C4-2B (cell line): ENCODE data around the gene LNX2.
"Not testable (repeated sequence)": the region's sequence is repeated elsewhere in the genome, so short reads cannot be mapped to it uniquely, and the experiment has no call there.

ENCODE experiments used
- H3K27ac ChIP-seq: fragments of 450-650 bp; 2 replicates; pipeline ENCODE4 v1.5.1; 2017
- ZFX ChIP-seq: fragments of 450-650 bp; IDR thresholded peaks from 2 replicates; pipeline ENCODE4 v1.6.1; 2017
- TF ChIP-seq, protein P1 (sequence below): fragments of 450-650 bp; conservative IDR thresholded peaks from 2 replicates; pipeline ENCODE4 v1.5.1; 2017; ENCODE audit warnings: mild to moderate bottlenecking

Gene LNX2

DNA sequence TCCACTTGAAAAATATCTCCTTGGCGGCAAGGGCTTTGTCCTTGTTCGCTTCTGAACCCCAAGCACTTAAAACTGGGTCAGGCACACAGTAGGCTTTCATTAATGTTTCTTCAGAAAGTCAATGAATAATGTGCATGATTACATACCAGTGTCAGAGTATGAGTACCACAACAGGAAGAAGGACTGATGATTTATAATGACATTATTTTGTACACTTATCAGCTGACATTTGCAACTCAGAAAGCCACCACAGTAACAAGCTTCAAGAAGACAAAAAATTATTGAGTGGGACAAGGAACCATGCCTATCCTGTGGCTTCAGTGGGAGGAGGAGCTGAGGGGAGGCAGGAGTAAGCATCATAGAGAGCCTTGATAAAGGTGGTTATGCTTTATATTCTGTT is 11.3 kb upstream of the LNX2 start:
- TF ChIP-seq, protein P1, sequence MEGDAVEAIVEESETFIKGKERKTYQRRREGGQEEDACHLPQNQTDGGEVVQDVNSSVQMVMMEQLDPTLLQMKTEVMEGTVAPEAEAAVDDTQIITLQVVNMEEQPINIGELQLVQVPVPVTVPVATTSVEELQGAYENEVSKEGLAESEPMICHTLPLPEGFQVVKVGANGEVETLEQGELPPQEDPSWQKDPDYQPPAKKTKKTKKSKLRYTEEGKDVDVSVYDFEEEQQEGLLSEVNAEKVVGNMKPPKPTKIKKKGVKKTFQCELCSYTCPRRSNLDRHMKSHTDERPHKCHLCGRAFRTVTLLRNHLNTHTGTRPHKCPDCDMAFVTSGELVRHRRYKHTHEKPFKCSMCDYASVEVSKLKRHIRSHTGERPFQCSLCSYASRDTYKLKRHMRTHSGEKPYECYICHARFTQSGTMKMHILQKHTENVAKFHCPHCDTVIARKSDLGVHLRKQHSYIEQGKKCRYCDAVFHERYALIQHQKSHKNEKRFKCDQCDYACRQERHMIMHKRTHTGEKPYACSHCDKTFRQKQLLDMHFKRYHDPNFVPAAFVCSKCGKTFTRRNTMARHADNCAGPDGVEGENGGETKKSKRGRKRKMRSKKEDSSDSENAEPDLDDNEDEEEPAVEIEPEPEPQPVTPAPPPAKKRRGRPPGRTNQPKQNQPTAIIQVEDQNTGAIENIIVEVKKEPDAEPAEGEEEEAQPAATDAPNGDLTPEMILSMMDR: no peak
- no peak for TF ChIP-seq ZFX
- no peak overlapping the region for H3K27ac ChIP-seq

DNA sequence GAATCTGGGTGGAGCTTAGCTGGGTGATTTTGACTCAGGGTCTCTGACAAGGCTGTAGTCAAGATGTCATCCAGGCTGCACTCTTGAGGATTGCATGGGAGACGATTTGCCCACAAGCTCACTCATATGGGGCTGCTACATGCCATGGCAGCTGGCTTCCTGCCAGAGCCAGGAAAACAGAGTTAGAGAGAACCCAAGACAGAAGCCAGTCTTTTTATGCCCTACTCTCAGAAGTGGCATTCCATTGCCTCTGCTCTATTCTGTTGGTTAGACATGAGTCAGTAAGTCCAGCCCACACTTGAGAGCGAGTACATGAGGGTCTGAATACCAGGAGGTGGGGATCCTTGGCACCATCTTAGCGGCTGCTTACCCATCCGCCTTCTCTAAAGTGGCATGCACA is 10.8 kb upstream of the LNX2 start:
- H3K27ac ChIP-seq: no peak overlapping the region
- TF ChIP-seq, protein P1: no peak
- TF ChIP-seq ZFX: no peak

DNA sequence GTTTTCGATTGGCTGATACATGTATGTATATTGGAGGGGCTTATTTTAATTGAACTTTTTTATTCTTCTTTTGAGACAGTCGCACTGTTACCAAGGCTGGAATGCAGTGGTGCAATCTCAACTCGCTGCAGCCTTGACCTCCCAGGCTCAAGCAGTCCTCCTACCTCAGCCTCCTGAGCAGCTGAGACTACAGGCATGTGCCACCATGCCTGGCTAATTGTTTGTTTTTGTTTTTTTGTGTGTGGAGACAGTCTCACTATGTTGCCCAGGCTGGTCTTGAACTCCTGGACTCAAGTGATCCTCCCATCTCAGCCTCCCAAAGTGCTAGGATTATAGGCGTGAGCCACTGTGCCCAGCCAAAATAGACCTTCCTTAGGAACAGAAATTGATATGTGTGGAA is 8.4 kb upstream of the LNX2 start:
- H3K27ac ChIP-seq: not testable (repeated sequence)

DNA sequence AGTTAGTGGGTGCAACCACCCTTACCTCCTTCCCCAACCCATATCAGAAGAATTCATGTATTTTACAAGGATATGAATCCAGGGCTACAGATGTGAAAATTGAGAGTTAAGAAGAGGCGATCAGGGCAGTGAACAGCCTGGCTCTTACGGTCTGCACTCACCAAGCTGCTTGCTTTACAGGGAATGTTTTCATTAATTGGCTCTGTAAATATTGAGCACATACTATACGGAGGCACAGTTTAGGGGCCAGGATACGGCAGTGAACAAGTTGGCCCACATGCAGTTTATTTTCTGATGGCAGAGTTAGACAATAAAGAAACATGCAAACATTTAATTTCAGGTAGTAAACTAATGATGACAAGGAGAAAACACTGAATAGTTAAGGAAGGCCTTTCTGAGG is 7.8 kb upstream of the LNX2 start:
- no peak overlapping the region for H3K27ac ChIP-seq
- TF ChIP-seq, protein P1: no peak
- TF ChIP-seq ZFX: no peak

DNA sequence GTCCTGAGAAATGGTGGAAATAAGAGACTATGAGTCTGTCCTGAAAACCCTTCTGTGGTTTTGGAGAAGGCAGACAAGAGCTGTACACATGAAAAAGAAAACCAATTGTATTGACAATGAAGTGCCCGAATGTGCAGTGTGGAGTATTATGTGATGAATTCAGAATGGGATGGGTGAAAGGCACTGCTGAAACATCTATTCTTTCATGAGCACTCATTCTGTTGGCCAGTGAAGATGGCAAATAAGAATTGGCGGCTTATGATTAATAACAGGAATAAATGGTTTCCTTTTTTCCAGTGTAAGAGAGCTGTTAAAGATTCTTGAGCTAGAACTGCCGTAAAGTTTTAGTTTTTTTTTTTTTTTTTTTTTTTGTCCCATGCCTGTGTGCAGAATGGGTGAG is 7.1 kb upstream of the LNX2 start:
- TF ChIP-seq, protein P1: no peak
- no peak for TF ChIP-seq ZFX
- no peak overlapping the region for H3K27ac ChIP-seq

DNA sequence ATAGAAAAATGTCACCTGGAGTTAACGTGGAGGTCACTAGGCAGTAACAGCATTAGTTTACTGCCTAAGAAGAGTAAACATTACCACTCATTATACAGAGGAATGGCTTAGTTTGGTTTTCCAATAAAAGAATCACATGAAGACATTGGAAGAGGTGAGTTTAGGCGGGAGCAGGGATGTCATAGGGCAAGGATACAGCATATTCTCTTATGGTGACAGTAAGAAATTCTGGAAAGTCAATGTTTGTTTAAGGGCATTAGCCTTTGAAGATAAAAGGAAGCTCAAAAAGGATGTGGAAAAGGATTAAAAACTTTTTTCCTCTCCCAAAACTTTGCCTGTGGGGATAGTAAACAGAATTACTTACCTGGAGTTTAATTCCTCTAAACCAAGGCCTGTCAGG is 5.5 kb upstream of the LNX2 start:
- H3K27ac ChIP-seq: no peak overlapping the region

DNA sequence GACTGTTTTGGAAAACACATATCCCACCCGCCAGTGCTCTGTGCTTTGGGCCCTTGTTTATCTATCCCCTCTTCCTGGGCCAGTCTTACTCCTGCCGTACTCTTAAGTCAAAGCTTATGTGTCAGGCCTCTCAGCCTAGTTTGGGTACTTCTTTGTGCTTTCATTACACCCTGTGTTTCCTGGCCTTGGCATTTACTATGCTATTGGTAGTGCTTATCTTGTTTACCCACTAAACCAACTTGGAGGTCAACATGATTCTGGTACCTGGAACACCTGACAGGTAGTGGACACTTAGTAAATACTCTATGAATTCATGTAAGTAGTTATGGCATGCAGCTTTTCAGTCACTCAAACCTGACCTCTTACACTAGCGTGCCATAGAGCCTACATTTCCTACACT is 3.7 kb upstream of the LNX2 start:
- no peak for TF ChIP-seq ZFX
- TF ChIP-seq, protein P1: no peak
- no peak overlapping the region for H3K27ac ChIP-seq

More for the DNA sequence above, 5.5 kb upstream of the LNX2 start:
- TF ChIP-seq, protein P1: no peak
- no peak for TF ChIP-seq ZFX

DNA sequence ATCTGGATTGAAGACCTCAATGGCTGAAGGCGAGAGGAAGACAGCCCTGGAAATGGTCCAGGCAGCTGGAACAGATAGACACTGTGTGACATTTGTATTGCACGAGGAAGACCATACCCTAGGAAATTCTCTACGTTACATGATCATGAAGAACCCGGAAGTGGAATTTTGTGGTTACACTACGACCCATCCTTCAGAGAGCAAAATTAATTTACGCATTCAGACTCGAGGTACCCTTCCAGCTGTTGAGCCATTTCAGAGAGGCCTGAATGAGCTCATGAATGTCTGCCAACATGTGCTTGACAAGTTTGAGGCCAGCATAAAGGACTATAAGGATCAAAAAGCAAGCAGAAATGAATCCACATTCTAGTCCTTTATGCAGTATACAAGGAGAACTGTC is 2.6 kb upstream of the LNX2 start:
- TF ChIP-seq ZFX: no peak
- TF ChIP-seq, protein P1: no peak
- H3K27ac ChIP-seq: no peak overlapping the region
